SJCRH30 (cell line): ENCODE measurements around the gene CNEP1R1. TPM values are rescaled to one million over a fixed set of nuclear protein-coding genes. Genes with fewer than 3 reads are reported as not detected.

Experiments
- DNase-seq, 2 experiments: peaks; one replicate each; pipeline ENCODE4 v3.0.0-alpha.2; 2015 to 2020
- H3K27ac ChIP-seq: fragments of 250-450 bp; sonication (Bioruptor Pico); 2 replicates; pipeline ENCODE4 v1.5.1; 2020; ENCODE audit warnings: mild to moderate bottlenecking, moderate library complexity
- H3K27me3 ChIP-seq: fragments of 250-450 bp; sonication (Bioruptor Pico); 2 replicates; pipeline ENCODE4 v1.5.1; 2020; ENCODE audit warnings: mild to moderate bottlenecking, moderate library complexity
- H3K36me3 ChIP-seq: fragments of 250-450 bp; sonication (Bioruptor Pico); 2 replicates; pipeline ENCODE4 v1.5.1; 2020; ENCODE audit warnings: mild to moderate bottlenecking, moderate library complexity
- H3K4me1 ChIP-seq: fragments of 250-450 bp; sonication (Bioruptor Pico); 2 replicates; pipeline ENCODE4 v1.5.1; 2020; ENCODE audit warnings: mild to moderate bottlenecking, moderate library complexity
- H3K4me3 ChIP-seq: fragments of 250-450 bp; sonication (Bioruptor Pico); 2 replicates; pipeline ENCODE4 v1.5.1; 2020; ENCODE audit warnings: mild to moderate bottlenecking, moderate library complexity
- H3K9me3 ChIP-seq: fragments of 250-450 bp; sonication (Bioruptor Pico); replicated peaks from 2 replicates; pipeline ENCODE4 v1.5.1; 2020; ENCODE audit warnings: mild to moderate bottlenecking, moderate library complexity
- total RNA-seq: library from RNA; depleted of rRNA; stranded (reverse); fragments of >200 nt; shearing (Covaris generic); gene quantifications from 2 replicates; pipeline ENCODE4 v1.2.3, GENCODE V29; 2014

The CNEP1R1 gene
- total RNA-seq, 1 experiment from 2014 or later, result 22.3 TPM

DNA sequence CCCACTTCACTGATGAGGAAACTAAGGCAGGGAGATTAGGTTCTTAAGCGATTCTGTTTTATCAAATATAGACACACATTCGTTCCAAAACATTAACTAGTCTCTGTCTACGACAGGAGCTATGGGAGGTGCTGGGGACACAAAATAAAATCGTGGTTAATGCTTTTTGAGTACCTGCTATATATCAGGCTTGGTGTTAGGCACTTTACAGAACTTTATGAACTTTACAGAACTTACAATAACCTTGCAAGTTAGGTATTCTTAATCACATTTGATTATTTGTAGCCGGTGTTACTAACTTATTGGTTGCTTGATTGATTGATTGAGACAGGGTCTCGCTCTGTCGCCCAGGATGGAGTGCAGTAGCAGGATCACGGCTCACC is 40.2 kb downstream of the CNEP1R1 start:
- peak overlapping the region; percentile 97 for H3K4me3 ChIP-seq
- no peaks in the 10 kb centered on the region for H3K4me1 ChIP-seq
- H3K27ac ChIP-seq, result no peak overlapping the region
- no peaks in the 10 kb centered on the region for H3K36me3 ChIP-seq
- no peak for DNase-seq
- no peaks in the 10 kb centered on the region for H3K27me3 ChIP-seq
- no peaks in the 10 kb centered on the region for H3K9me3 ChIP-seq

GRCh38 chr16:50065624-50066481 is 40.8 kb downstream of the CNEP1R1 start, which contains the start of gene HEATR3:
TSS of gene HEATR3 (plus strand) at chr16:50065970. CDS start at chr16:50066132, 162 bp downstream.
- H3K36me3 ChIP-seq, result no peaks in the 10 kb centered on the region
- no peaks in the 10 kb centered on the region for H3K4me1 ChIP-seq
- DNase-seq, result peak; percentile 92 to 95
- peak within 1 kb of the TSS; percentile 74 for H3K27ac ChIP-seq
- no peaks in the 10 kb centered on the region for H3K9me3 ChIP-seq
- peak within 1 kb of the TSS; percentile 97 for H3K4me3 ChIP-seq
- no peaks in the 10 kb centered on the region for H3K27me3 ChIP-seq

- H3K4me1 ChIP-seq, result no peaks in the 10 kb centered on the region
- H3K36me3 ChIP-seq, result peaks cover 5% of the 10 kb centered on the region
- H3K9me3 ChIP-seq, result no peaks in the 10 kb centered on the region
- no peak overlapping the region for H3K27ac ChIP-seq
- no peaks in the 10 kb centered on the region for H3K27me3 ChIP-seq
- peak overlapping the region; percentile 97 for H3K4me3 ChIP-seq
- no peak for DNase-seq
Observed at GRCh38 chr16:50066482-50067289, 41.7 kb downstream of the CNEP1R1 start.

- H3K9me3 ChIP-seq, result no peaks in the 10 kb centered on the region
- H3K27me3 ChIP-seq, result no peaks in the 10 kb centered on the region
- no peaks in the 10 kb centered on the region for H3K4me1 ChIP-seq
- H3K4me3 ChIP-seq, result no peak overlapping the region
- peak; percentile 20 to 50 for DNase-seq
- no peak overlapping the region for H3K27ac ChIP-seq
- peaks cover 7% of the 10 kb centered on the region for H3K36me3 ChIP-seq
Observed at GRCh38 chr16:50067290-50067853, 42.3 kb downstream of the CNEP1R1 start.

DNA sequence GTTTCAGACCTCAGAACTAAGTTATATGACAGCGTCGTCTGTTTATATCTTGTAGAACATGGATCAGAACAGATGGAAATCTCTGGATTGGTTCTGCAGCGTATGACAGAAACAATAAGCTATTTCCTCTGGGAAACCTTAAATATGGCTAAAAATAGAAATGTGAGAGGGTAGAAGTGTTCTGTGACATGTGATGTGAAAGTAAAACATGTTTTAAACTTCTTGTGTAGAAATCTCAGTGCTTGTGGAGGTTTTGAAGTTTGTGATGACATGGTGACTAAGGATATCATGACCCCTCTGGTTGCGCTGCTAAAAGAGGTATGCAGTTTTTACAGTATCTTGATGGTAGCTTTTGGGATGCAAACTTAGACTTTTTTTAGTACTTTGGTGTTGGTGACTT is 43.5 kb downstream of the CNEP1R1 start:
- DNase-seq, result no peak
- H3K27me3 ChIP-seq, result no peaks in the 10 kb centered on the region
- H3K27ac ChIP-seq, result no peak overlapping the region
- H3K4me3 ChIP-seq, result no peak overlapping the region
- H3K4me1 ChIP-seq, result no peaks in the 10 kb centered on the region
- H3K9me3 ChIP-seq, result no peaks in the 10 kb centered on the region
- H3K36me3 ChIP-seq, result peaks cover 8% of the 10 kb centered on the region

- Histone ChIP-seq H3K4me3 (no peak overlapping the region), H3K36me3 (peaks cover 8% of the 10 kb centered on the region), H3K9me3 (no peaks in the 10 kb centered on the region), H3K4me1 (no peaks in the 10 kb centered on the region), H3K27me3 (no peaks in the 10 kb centered on the region), H3K27ac (no peak overlapping the region)
- DNase-seq, result no peak
Observed at GRCh38 chr16:50069060-50069459, 44.0 kb downstream of the CNEP1R1 start.

DNA sequence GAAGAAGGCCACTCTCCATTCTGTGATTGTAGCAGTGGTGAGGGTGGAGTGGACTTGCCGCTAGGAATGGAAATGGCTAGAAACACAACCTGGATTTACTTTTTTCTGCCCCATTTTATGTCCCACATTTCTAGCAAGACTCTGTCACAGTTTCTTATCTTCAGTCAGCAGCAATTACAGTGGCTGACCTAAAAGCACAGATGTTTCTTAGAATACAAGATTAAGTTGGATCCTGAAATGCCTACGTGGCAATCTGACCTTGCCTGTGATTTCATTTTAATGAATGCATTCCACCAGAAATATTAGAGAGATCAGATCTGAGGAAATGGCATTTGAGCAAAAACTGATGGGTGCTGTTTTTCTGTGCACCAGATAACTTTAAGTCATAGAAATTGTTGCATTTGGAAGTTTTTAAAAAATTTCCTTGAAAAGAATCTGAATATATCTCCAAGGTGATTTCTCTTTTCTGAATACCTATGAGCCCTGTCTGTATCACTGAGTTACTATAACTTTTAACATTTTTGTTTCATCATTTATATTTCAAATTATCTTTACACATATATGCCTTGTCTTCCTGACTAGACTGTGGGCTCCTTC is 46.1 kb downstream of the CNEP1R1 start:
- Histone ChIP-seq H3K36me3 (peaks cover 13% of the 10 kb centered on the region), H3K9me3 (no peaks in the 10 kb centered on the region), H3K27ac (no peak overlapping the region), H3K4me3 (no peak overlapping the region), H3K4me1 (no peaks in the 10 kb centered on the region), H3K27me3 (no peaks in the 10 kb centered on the region)
- DNase-seq, result no peak

DNA sequence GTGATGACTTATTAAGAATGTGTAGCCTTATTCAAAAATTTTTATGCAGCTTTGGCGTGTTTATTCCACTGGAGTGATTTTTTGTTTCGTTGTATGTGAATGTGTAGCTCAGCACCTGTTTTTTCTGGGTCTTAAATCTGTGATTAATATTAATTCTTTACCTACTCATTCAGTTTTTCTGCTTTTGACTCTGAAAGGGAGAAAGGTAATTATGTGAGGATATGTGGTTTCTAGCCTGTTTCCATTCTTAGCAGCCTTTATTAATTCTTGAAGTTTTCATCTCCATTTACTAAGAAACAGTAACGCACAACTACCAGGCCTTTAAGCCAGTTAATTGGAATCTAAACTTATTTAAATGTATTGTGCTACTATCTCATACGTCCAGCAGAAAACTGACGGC is 47.7 kb downstream of the CNEP1R1 start:
- no peak overlapping the region for H3K27ac ChIP-seq
- no peak overlapping the region for H3K4me3 ChIP-seq
- H3K4me1 ChIP-seq, result no peaks in the 10 kb centered on the region
- H3K36me3 ChIP-seq, result peaks cover 19% of the 10 kb centered on the region
- H3K9me3 ChIP-seq, result no peaks in the 10 kb centered on the region
- H3K27me3 ChIP-seq, result no peaks in the 10 kb centered on the region
- DNase-seq, result no peak

DNA sequence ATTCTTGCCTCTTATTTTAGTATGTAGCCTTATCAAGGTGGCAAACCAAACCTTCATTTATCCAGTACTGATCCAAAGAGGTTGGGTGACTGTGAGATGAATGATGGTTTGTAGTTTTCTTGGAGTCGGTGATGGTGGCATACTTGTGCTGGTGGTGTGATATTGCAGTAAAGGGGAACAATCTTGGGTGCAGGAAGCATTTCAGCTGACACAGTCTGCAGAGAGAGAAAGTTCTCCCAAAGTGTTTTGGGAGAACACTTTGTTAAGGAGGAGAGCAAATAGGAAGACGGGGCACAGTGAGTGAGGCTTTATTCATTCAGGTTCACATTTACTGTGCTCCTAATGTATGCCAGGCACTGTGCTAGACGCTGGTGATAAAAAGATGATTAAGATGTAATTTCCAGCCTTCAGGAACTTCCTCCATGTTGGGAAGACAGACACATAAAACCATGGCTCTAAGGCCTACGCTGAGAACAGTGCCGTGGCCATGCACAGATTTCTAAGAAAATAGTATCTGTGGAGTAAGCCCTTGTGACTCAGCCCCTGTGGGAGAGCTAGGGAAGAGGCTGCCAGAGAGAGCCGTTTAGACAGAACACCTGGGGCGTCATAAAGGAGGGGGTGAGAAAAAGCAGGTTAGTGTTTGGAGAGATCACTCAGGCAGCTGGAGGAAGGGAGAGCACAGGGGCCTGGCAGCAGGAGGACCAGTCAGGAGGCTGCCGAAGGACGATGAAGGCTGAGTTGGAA is 54.5 kb downstream of the CNEP1R1 start:
- no peaks in the 10 kb centered on the region for H3K9me3 ChIP-seq
- H3K4me3 ChIP-seq, result no peak overlapping the region
- H3K4me1 ChIP-seq, result no peaks in the 10 kb centered on the region
- no peak for DNase-seq
- H3K27me3 ChIP-seq, result no peaks in the 10 kb centered on the region
- no peak overlapping the region for H3K27ac ChIP-seq
- peaks cover 29% of the 10 kb centered on the region for H3K36me3 ChIP-seq

DNA sequence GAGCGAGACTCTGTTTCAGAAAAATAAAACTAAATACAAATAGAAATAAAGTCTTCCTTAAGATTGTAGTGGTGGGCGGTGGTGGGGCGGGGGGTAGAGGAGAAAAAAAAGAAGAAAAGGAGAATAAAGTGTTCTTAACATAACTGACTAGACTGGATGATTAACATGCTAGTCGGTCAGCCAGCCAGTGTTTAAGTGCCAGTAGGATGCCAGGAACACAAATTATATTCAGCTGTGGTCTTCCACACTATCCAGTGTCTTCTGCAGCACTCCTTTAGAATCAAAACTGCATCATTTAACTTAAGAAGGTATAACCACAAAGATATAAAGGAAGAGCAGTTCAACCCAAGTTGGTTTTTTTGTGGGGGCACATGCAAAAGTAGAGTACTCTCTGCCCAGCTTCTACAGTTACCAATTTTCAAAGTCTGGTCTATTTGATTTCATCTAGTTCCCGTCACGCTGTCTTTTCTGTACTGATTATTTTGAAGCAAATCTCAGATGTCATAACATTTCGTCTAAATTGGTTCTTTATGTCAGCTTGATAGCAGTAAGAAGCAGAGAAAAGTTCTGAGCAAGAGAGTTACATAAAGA is 56.5 kb downstream of the CNEP1R1 start:
- H3K36me3 ChIP-seq, result peaks cover 34% of the 10 kb centered on the region
- H3K27ac ChIP-seq, result no peak overlapping the region
- no peaks in the 10 kb centered on the region for H3K27me3 ChIP-seq
- no peak overlapping the region for H3K4me3 ChIP-seq
- H3K9me3 ChIP-seq, result no peaks in the 10 kb centered on the region
- no peak for DNase-seq
- H3K4me1 ChIP-seq, result no peaks in the 10 kb centered on the region

GRCh38 chr16:50083996-50084395 is 59.0 kb downstream of the CNEP1R1 start:
- Histone ChIP-seq H3K36me3 (peaks cover 37% of the 10 kb centered on the region), H3K4me1 (no peaks in the 10 kb centered on the region)
- DNase-seq, result no peak

GRCh38 chr16:50086176-50086575 is 61.2 kb downstream of the CNEP1R1 start:
- Histone ChIP-seq H3K4me1 (no peaks in the 10 kb centered on the region), H3K27ac (no peak overlapping the region), H3K4me3 (no peak overlapping the region), H3K27me3 (no peaks in the 10 kb centered on the region), H3K36me3 (peaks cover 33% of the 10 kb centered on the region), H3K9me3 (no peaks in the 10 kb centered on the region)
- DNase-seq, result no peak

More at GRCh38 chr16:50083996-50084395, 59.0 kb downstream of the CNEP1R1 start:
- no peaks in the 10 kb centered on the region for H3K9me3 ChIP-seq
- H3K4me3 ChIP-seq, result no peak overlapping the region
- H3K27me3 ChIP-seq, result no peaks in the 10 kb centered on the region
- H3K27ac ChIP-seq, result no peak overlapping the region
